ENCODE results near the gene RIC8A.

Gene RIC8A

GRCh38 chr11:252666-253065 lies 45.2 kb downstream of the RIC8A start:
- H3K9ac ChIP-seq (ENCODE audit: low read length in 2 of 2): no peak overlapping the region
- H3K27ac ChIP-seq (ENCODE audit: low read length): no peak overlapping the region
- peaks cover 32 to 42% of the 10 kb centered on the region in 2 donors for H3K36me3 ChIP-seq (ENCODE audit: control insufficient read depth in 2 of 2, insufficient read depth in 2 of 2, low read length in 2 of 2)
- no peaks in the 10 kb centered on the region for H3K27me3 ChIP-seq (ENCODE audit: control insufficient read depth in 1 of 2, insufficient read depth in 2 of 2, low read length in 2 of 2)
- no peaks in the 10 kb centered on the region for H3K9me3 ChIP-seq (ENCODE audit: control insufficient read depth in 2 of 2, low read length in 2 of 2)
- H3K4me3 ChIP-seq (ENCODE audit: low read length in 2 of 2): no peak overlapping the region
- H3K4me1 ChIP-seq (ENCODE audit: control insufficient read depth, insufficient read depth, low read length): no peaks in the 10 kb centered on the region

- Histone ChIP-seq H3K36me3 (ENCODE audit: control insufficient read depth in 2 of 2, insufficient read depth in 2 of 2, low read length in 2 of 2) (peaks cover 26 to 39% of the 10 kb centered on the region in 2 donors), H3K27me3 (ENCODE audit: control insufficient read depth in 1 of 2, insufficient read depth in 2 of 2, low read length in 2 of 2) (peaks cover 0 to 3% of the 10 kb centered on the region in 2 donors), H3K27ac (ENCODE audit: low read length) (no peak overlapping the region), H3K9me3 (ENCODE audit: control insufficient read depth in 2 of 2, low read length in 2 of 2) (no peaks in the 10 kb centered on the region), H3K9ac (ENCODE audit: low read length in 2 of 2) (no peak overlapping the region), H3K4me3 (ENCODE audit: low read length in 2 of 2) (no peak overlapping the region), H3K4me1 (ENCODE audit: control insufficient read depth, insufficient read depth, low read length) (no peaks in the 10 kb centered on the region)
These were observed 45.8 kb downstream of the RIC8A start for GRCh38 chr11:253160-253885.

GRCh38 chr11:253886-254270 lies 46.4 kb downstream of the RIC8A start:
- Histone ChIP-seq H3K4me3 (ENCODE audit: low read length in 2 of 2) (no peak overlapping the region), H3K27ac (ENCODE audit: low read length) (no peak overlapping the region), H3K4me1 (ENCODE audit: control insufficient read depth, insufficient read depth, low read length) (no peaks in the 10 kb centered on the region), H3K27me3 (ENCODE audit: control insufficient read depth in 1 of 2, insufficient read depth in 2 of 2, low read length in 2 of 2) (peaks cover 0 to 3% of the 10 kb centered on the region in 2 donors), H3K9me3 (ENCODE audit: control insufficient read depth in 2 of 2, low read length in 2 of 2) (no peaks in the 10 kb centered on the region), H3K9ac (ENCODE audit: low read length in 2 of 2) (no peak overlapping the region), H3K36me3 (ENCODE audit: control insufficient read depth in 2 of 2, insufficient read depth in 2 of 2, low read length in 2 of 2) (peaks cover 20 to 34% of the 10 kb centered on the region in 2 donors)

GRCh38 chr11:255176-255575 lies 47.7 kb downstream of the RIC8A start:
- Histone ChIP-seq H3K9ac (ENCODE audit: low read length in 2 of 2) (no peak overlapping the region), H3K4me1 (ENCODE audit: control insufficient read depth, insufficient read depth, low read length) (no peaks in the 10 kb centered on the region), H3K27ac (ENCODE audit: low read length) (no peak overlapping the region), H3K4me3 (ENCODE audit: low read length in 2 of 2) (no peak overlapping the region), H3K36me3 (ENCODE audit: control insufficient read depth in 2 of 2, insufficient read depth in 2 of 2, low read length in 2 of 2) (peaks cover 16 to 29% of the 10 kb centered on the region in 2 donors), H3K9me3 (ENCODE audit: control insufficient read depth in 2 of 2, low read length in 2 of 2) (no peaks in the 10 kb centered on the region), H3K27me3 (ENCODE audit: control insufficient read depth in 1 of 2, insufficient read depth in 2 of 2, low read length in 2 of 2) (peaks cover 0 to 7% of the 10 kb centered on the region in 2 donors)

GRCh38 chr11:255816-256215 lies 48.3 kb downstream of the RIC8A start:
- Histone ChIP-seq H3K36me3 (ENCODE audit: control insufficient read depth in 2 of 2, insufficient read depth in 2 of 2, low read length in 2 of 2) (peaks cover 16 to 24% of the 10 kb centered on the region in 2 donors), H3K9ac (ENCODE audit: low read length in 2 of 2) (no peak overlapping the region)

GRCh38 chr11:256952-257737 lies 49.6 kb downstream of the RIC8A start:
- no peak overlapping the region for H3K4me3 ChIP-seq (ENCODE audit: low read length in 2 of 2)
- H3K9ac ChIP-seq (ENCODE audit: low read length in 2 of 2): no peak overlapping the region
- no peak overlapping the region for H3K27ac ChIP-seq (ENCODE audit: low read length)
- peaks cover 0 to 3% of the 10 kb centered on the region in 2 donors for H3K9me3 ChIP-seq (ENCODE audit: control insufficient read depth in 2 of 2, low read length in 2 of 2)
- no peaks in the 10 kb centered on the region for H3K4me1 ChIP-seq (ENCODE audit: control insufficient read depth, insufficient read depth, low read length)
- H3K27me3 ChIP-seq (ENCODE audit: control insufficient read depth in 1 of 2, insufficient read depth in 2 of 2, low read length in 2 of 2): peaks cover 0 to 7% of the 10 kb centered on the region in 2 donors
- peaks cover 12 to 13% of the 10 kb centered on the region in 2 donors for H3K36me3 ChIP-seq (ENCODE audit: control insufficient read depth in 2 of 2, insufficient read depth in 2 of 2, low read length in 2 of 2)

More at GRCh38 chr11:255816-256215, 48.3 kb downstream of the RIC8A start:
- peaks cover 0 to 7% of the 10 kb centered on the region in 2 donors for H3K27me3 ChIP-seq (ENCODE audit: control insufficient read depth in 1 of 2, insufficient read depth in 2 of 2, low read length in 2 of 2)
- H3K4me1 ChIP-seq (ENCODE audit: control insufficient read depth, insufficient read depth, low read length): no peaks in the 10 kb centered on the region
- H3K9me3 ChIP-seq (ENCODE audit: control insufficient read depth in 2 of 2, low read length in 2 of 2): no peaks in the 10 kb centered on the region
- H3K27ac ChIP-seq (ENCODE audit: low read length): no peak overlapping the region
- H3K4me3 ChIP-seq (ENCODE audit: low read length in 2 of 2): no peak overlapping the region

- H3K9ac ChIP-seq (ENCODE audit: low read length in 2 of 2): no peak overlapping the region
- peaks cover 4 to 5% of the 10 kb centered on the region in 2 donors for H3K36me3 ChIP-seq (ENCODE audit: control insufficient read depth in 2 of 2, insufficient read depth in 2 of 2, low read length in 2 of 2)
- peaks cover 0 to 7% of the 10 kb centered on the region in 2 donors for H3K27me3 ChIP-seq (ENCODE audit: control insufficient read depth in 1 of 2, insufficient read depth in 2 of 2, low read length in 2 of 2)
- no peak overlapping the region for H3K27ac ChIP-seq (ENCODE audit: low read length)
- peaks cover 0 to 3% of the 10 kb centered on the region in 2 donors for H3K9me3 ChIP-seq (ENCODE audit: control insufficient read depth in 2 of 2, low read length in 2 of 2)
- no peak overlapping the region for H3K4me3 ChIP-seq (ENCODE audit: low read length in 2 of 2)
- H3K4me1 ChIP-seq (ENCODE audit: control insufficient read depth, insufficient read depth, low read length): no peaks in the 10 kb centered on the region
These were observed 50.4 kb downstream of the RIC8A start for GRCh38 chr11:257766-258493.

- no peak overlapping the region for H3K27ac ChIP-seq (ENCODE audit: low read length)
- no peak overlapping the region for H3K4me3 ChIP-seq (ENCODE audit: low read length in 2 of 2)
- peaks cover 0 to 7% of the 10 kb centered on the region in 2 donors for H3K27me3 ChIP-seq (ENCODE audit: control insufficient read depth in 1 of 2, insufficient read depth in 2 of 2, low read length in 2 of 2)
- no peaks in the 10 kb centered on the region for H3K4me1 ChIP-seq (ENCODE audit: control insufficient read depth, insufficient read depth, low read length)
- no peaks in the 10 kb centered on the region for H3K36me3 ChIP-seq (ENCODE audit: control insufficient read depth in 2 of 2, insufficient read depth in 2 of 2, low read length in 2 of 2)
- no peak overlapping the region for H3K9ac ChIP-seq (ENCODE audit: low read length in 2 of 2)
- H3K9me3 ChIP-seq (ENCODE audit: control insufficient read depth in 2 of 2, low read length in 2 of 2): peaks cover 0 to 3% of the 10 kb centered on the region in 2 donors
These were observed 51.9 kb downstream of the RIC8A start for GRCh38 chr11:259413-259812.

GRCh38 chr11:261624-262023 lies 54.1 kb downstream of the RIC8A start:
- no peaks in the 10 kb centered on the region for H3K4me1 ChIP-seq (ENCODE audit: control insufficient read depth, insufficient read depth, low read length)
- H3K9me3 ChIP-seq (ENCODE audit: control insufficient read depth in 2 of 2, low read length in 2 of 2): peaks cover 0 to 3% of the 10 kb centered on the region in 2 donors
- no peak overlapping the region for H3K4me3 ChIP-seq (ENCODE audit: low read length in 2 of 2)
- H3K27ac ChIP-seq (ENCODE audit: low read length): no peak overlapping the region
- H3K36me3 ChIP-seq (ENCODE audit: control insufficient read depth in 2 of 2, insufficient read depth in 2 of 2, low read length in 2 of 2): no peaks in the 10 kb centered on the region
- no peak overlapping the region for H3K9ac ChIP-seq (ENCODE audit: low read length in 2 of 2)
- peaks cover 0 to 7% of the 10 kb centered on the region in 2 donors for H3K27me3 ChIP-seq (ENCODE audit: control insufficient read depth in 1 of 2, insufficient read depth in 2 of 2, low read length in 2 of 2)

Data from stomach smooth muscle (tissue), 2 donors.